ENCODE measurements around the gene CHMP4A. TPM values are rescaled to one million over a fixed set of nuclear protein-coding genes. Genes with fewer than 3 reads are reported as not detected.

Gene CHMP4A
- total RNA-seq, 1 experiment from 2014 or later: 32.7 TPM

- no peak for TF ChIP-seq E2F4 (CRISPR knock-in tag; IDR thresholded peaks at IDR 0.05; ENCODE audit: borderline replicate concordance, low read depth)
- no peak for TF ChIP-seq EMX1 (CRISPR knock-in tag; IDR thresholded peaks at IDR 0.05)
- no peak for TF ChIP-seq CDX4 (CRISPR knock-in tag; IDR thresholded peaks at IDR 0.05; ENCODE audit: borderline replicate concordance)
- no peak for TF ChIP-seq TEAD1 (CRISPR knock-in tag; IDR thresholded peaks at IDR 0.05)
- no peak for TF ChIP-seq IRF2 (CRISPR knock-in tag; IDR thresholded peaks at IDR 0.05; ENCODE audit: borderline replicate concordance, low read depth)
- TF ChIP-seq RORB (CRISPR knock-in tag; IDR thresholded peaks at IDR 0.05): no peak
- no peak for TF ChIP-seq SMAD4 (CRISPR knock-in tag; IDR thresholded peaks at IDR 0.05)
- no peak for TF ChIP-seq NR1H2 (CRISPR knock-in tag; IDR thresholded peaks at IDR 0.05)
- TF ChIP-seq JAZF1 (CRISPR knock-in tag; IDR thresholded peaks at IDR 0.05): no peak
- TF ChIP-seq NFATC4 (CRISPR knock-in tag; IDR thresholded peaks at IDR 0.05): no peak
- TF ChIP-seq SP1 (CRISPR knock-in tag; conservative IDR thresholded peaks at IDR 0.05): peak; percentile 69
- no peak for TF ChIP-seq ATF6 (CRISPR knock-in tag; IDR thresholded peaks at IDR 0.05)
- peak; percentile 0; the same call in 1 of the 2 replicates for TF ChIP-seq ZNF121 (CRISPR knock-in tag; IDR thresholded peaks at IDR 0.05)
- TF ChIP-seq NR3C1 (CRISPR knock-in tag; conservative IDR thresholded peaks at IDR 0.05; ENCODE audit: low read depth): no peak
- TF ChIP-seq ZNF317 (CRISPR knock-in tag; IDR thresholded peaks at IDR 0.05; ENCODE audit: borderline replicate concordance, low read depth): 0 out of 2 replicates have a peak, but pooled peaks have one; percentile 23
- TF ChIP-seq CTCF (IDR thresholded peaks at IDR 0.05): no peak
- TF ChIP-seq ZNF512 (CRISPR knock-in tag; IDR thresholded peaks at IDR 0.05; ENCODE audit: borderline replicate concordance): no peak
- TF ChIP-seq PRDM15 (CRISPR knock-in tag; IDR thresholded peaks at IDR 0.05): no peak
- TF ChIP-seq ZNF138 (CRISPR knock-in tag; conservative IDR thresholded peaks at IDR 0.05): no peak
- TF ChIP-seq ARID4B (CRISPR knock-in tag; IDR thresholded peaks at IDR 0.05; ENCODE audit: borderline replicate concordance): 0 out of 2 replicates have a peak, but pooled peaks have one; percentile 41
- no peak for TF ChIP-seq TEAD4 (CRISPR knock-in tag; IDR thresholded peaks at IDR 0.05)
- TF ChIP-seq JUN (CRISPR knock-in tag; IDR thresholded peaks at IDR 0.05): no peak
Observed at GRCh38 chr14:24171422-24172260, 41.6 kb downstream of the CHMP4A start, which contains the start of gene REC8 (continued).
